ENCODE results near the gene FGF2.

FGF2 gene

GRCh38 chr4:122827258-122827878 lies 737 bp downstream of the FGF2 start:
- H3K9ac ChIP-seq (ENCODE audit: low read length) = peak overlapping the region; percentile 44
- TF ChIP-seq CTCF (IDR thresholded peaks at IDR 0.05; ENCODE audit: insufficient read depth, low read length, poor library complexity, severe bottlenecking) (no peak), EZH2phosphoT487 (conservative IDR thresholded peaks at IDR 0.05; ENCODE audit: low read length) (0 out of 2 replicates have a peak, but pooled peaks have one; percentile 46)
- H3K9me3 ChIP-seq (ENCODE audit: insufficient read depth, low read length) = no peaks in the 10 kb centered on the region
- H3K79me2 ChIP-seq (ENCODE audit: insufficient read depth, low read length) = no peaks in the 10 kb centered on the region
- no peaks in the 10 kb centered on the region for H4K20me1 ChIP-seq (ENCODE audit: low read depth, low read length)
- no peak overlapping the region for H3K27ac ChIP-seq (ENCODE audit: low read depth, low read length)
- no peaks in the 10 kb centered on the region for H3K36me3 ChIP-seq (ENCODE audit: low read length)
- no peaks in the 10 kb centered on the region for H3F3A ChIP-seq (ENCODE audit: insufficient read depth)
- H3K4me2 ChIP-seq (ENCODE audit: low read depth, low read length, poor library complexity, severe bottlenecking) = peak overlapping the region; percentile 65
- H3K27me3 ChIP-seq (ENCODE audit: low read length) = no peaks in the 10 kb centered on the region
- H2AFZ ChIP-seq (ENCODE audit: low read depth, low read length, severe bottlenecking) = peak overlapping the region; percentile 68
- H3K9me2 ChIP-seq (replicated peaks; ENCODE audit: insufficient read depth, low read length) = no peaks in the 10 kb centered on the region
- H3K4me3 ChIP-seq (ENCODE audit: insufficient read depth, low read length, poor library complexity, severe bottlenecking) = peak overlapping the region; percentile 44

GRCh38 chr4:122827879-122828601 lies 1.4 kb downstream of the FGF2 start:
- no peaks in the 10 kb centered on the region for H3K27me3 ChIP-seq (ENCODE audit: low read length)
- no peaks in the 10 kb centered on the region for H3K79me2 ChIP-seq (ENCODE audit: insufficient read depth, low read length)
- H4K20me1 ChIP-seq (ENCODE audit: low read depth, low read length) = no peaks in the 10 kb centered on the region
- no peak overlapping the region for H3K27ac ChIP-seq (ENCODE audit: low read depth, low read length)
- no peaks in the 10 kb centered on the region for H3K36me3 ChIP-seq (ENCODE audit: low read length)
- H2AFZ ChIP-seq (ENCODE audit: low read depth, low read length, severe bottlenecking) = peak overlapping the region; percentile 68
- no peak for TF ChIP-seq CTCF (IDR thresholded peaks at IDR 0.05; ENCODE audit: insufficient read depth, low read length, poor library complexity, severe bottlenecking)
- no peak for TF ChIP-seq EZH2phosphoT487 (conservative IDR thresholded peaks at IDR 0.05; ENCODE audit: low read length)
- no peaks in the 10 kb centered on the region for H3F3A ChIP-seq (ENCODE audit: insufficient read depth)
- H3K9me2 ChIP-seq (replicated peaks; ENCODE audit: insufficient read depth, low read length) = no peaks in the 10 kb centered on the region
- H3K9me3 ChIP-seq (ENCODE audit: insufficient read depth, low read length) = no peaks in the 10 kb centered on the region
- peak overlapping the region; percentile 44 for H3K4me3 ChIP-seq (ENCODE audit: insufficient read depth, low read length, poor library complexity, severe bottlenecking)
- peak overlapping the region; percentile 65 for H3K4me2 ChIP-seq (ENCODE audit: low read depth, low read length, poor library complexity, severe bottlenecking)
- peak overlapping the region; percentile 44 for H3K9ac ChIP-seq (ENCODE audit: low read length)

GRCh38 chr4:122830426-122831095 lies 3.9 kb downstream of the FGF2 start:
- Histone ChIP-seq H3K9me2 (replicated peaks; ENCODE audit: insufficient read depth, low read length) (no peaks in the 10 kb centered on the region), H3F3A (ENCODE audit: insufficient read depth) (no peaks in the 10 kb centered on the region), H3K27ac (ENCODE audit: low read depth, low read length) (no peak overlapping the region), H3K4me2 (ENCODE audit: low read depth, low read length, poor library complexity, severe bottlenecking) (no peak overlapping the region), H3K9me3 (ENCODE audit: insufficient read depth, low read length) (no peaks in the 10 kb centered on the region), H3K4me3 (ENCODE audit: insufficient read depth, low read length, poor library complexity, severe bottlenecking) (no peak overlapping the region), H3K9ac (ENCODE audit: low read length) (no peak overlapping the region), H3K79me2 (ENCODE audit: insufficient read depth, low read length) (no peaks in the 10 kb centered on the region), H4K20me1 (ENCODE audit: low read depth, low read length) (no peaks in the 10 kb centered on the region), H3K36me3 (ENCODE audit: low read length) (no peaks in the 10 kb centered on the region), H3K27me3 (ENCODE audit: low read length) (no peaks in the 10 kb centered on the region), H2AFZ (ENCODE audit: low read depth, low read length, severe bottlenecking) (no peak overlapping the region)
- no peak for TF ChIP-seq CTCF (IDR thresholded peaks at IDR 0.05; ENCODE audit: insufficient read depth, low read length, poor library complexity, severe bottlenecking)
- TF ChIP-seq EZH2phosphoT487 (conservative IDR thresholded peaks at IDR 0.05; ENCODE audit: low read length) = no peak

Data from SU-DHL-6 (cell line).